Breast epithelium (tissue), 3 donors: ENCODE results near the gene ADAM8.

Source experiments
- POLR2A ChIP-seq: fragments of 450-650 bp; IDR thresholded peaks from one replicate; pipeline ENCODE4 v1.6.1; 2016; ENCODE audit warnings: antibody characterized with exemption, mild to moderate bottlenecking, moderate library complexity
- POLR2AphosphoS5 ChIP-seq, 3 donors: sonication (generic); formaldehyde crosslinking; IDR thresholded peaks; one replicate each; pipeline ENCODE4 v1.6.1; 2017; ENCODE audit warnings: antibody characterized with exemption in 3 of 3
- TF ChIP-seq, protein P1 (sequence below), 3 donors: fragments of 450-650 bp; IDR thresholded peaks; one replicate each; pipeline ENCODE4 v1.5.1; 2016 to 2017; ENCODE audit warnings: antibody characterized with exemption in 3 of 3, mild to moderate bottlenecking in 3 of 3, moderate library complexity in 3 of 3

DNA sequence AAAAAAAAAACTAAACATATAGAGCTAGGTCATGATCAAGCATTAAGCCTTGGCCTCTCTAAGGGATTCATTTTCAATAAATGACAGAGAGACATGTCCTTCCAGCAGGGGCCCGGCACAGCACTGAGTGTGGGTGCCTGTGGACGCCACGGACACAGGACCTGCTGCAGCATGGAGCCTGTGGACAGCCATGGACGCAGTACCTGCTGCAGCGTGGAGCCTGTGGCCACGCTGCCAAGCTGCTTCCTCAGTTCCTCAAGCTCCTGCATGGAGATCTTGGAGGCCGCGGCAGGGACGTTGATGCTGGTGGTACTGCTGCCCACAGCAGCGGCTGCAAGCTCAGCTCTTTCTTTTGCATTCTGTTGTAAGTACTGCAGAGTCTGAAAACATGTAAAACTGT, 22.6 kb upstream of the ADAM8 start:
- TF ChIP-seq, protein P1, sequence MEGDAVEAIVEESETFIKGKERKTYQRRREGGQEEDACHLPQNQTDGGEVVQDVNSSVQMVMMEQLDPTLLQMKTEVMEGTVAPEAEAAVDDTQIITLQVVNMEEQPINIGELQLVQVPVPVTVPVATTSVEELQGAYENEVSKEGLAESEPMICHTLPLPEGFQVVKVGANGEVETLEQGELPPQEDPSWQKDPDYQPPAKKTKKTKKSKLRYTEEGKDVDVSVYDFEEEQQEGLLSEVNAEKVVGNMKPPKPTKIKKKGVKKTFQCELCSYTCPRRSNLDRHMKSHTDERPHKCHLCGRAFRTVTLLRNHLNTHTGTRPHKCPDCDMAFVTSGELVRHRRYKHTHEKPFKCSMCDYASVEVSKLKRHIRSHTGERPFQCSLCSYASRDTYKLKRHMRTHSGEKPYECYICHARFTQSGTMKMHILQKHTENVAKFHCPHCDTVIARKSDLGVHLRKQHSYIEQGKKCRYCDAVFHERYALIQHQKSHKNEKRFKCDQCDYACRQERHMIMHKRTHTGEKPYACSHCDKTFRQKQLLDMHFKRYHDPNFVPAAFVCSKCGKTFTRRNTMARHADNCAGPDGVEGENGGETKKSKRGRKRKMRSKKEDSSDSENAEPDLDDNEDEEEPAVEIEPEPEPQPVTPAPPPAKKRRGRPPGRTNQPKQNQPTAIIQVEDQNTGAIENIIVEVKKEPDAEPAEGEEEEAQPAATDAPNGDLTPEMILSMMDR (IDR thresholded peaks at IDR 0.05) = no peak
- no peak for TF ChIP-seq POLR2AphosphoS5 (IDR thresholded peaks at IDR 0.05)
- TF ChIP-seq POLR2A = no peak
